ENCODE measurements around the gene DENND6B.

DENND6B gene

GRCh38 chr22:50308986-50309600, 17.7 kb downstream of the DENND6B start:
- TF ChIP-seq EZH2 (IDR thresholded peaks at IDR 0.05; ENCODE audit: borderline replicate concordance, low read length), result no peak
- no peak for TF ChIP-seq CTCF (IDR thresholded peaks at IDR 0.05; ENCODE audit: low read length)
- Histone ChIP-seq H3F3A (ENCODE audit: insufficient read depth, low read length) (no peaks in the 10 kb centered on the region), H3K9ac (ENCODE audit: low read length) (no peak overlapping the region), H3K9me3 (ENCODE audit: low read length) (no peaks in the 10 kb centered on the region), H3K27ac (ENCODE audit: low read depth, low read length, poor library complexity, severe bottlenecking) (no peak overlapping the region), H4K20me1 (ENCODE audit: insufficient read depth, low read length) (no peaks in the 10 kb centered on the region), H3K9me2 (ENCODE audit: low read depth, low read length) (no peaks in the 10 kb centered on the region), H3K4me1 (ENCODE audit: insufficient read depth, low read length, severe bottlenecking) (peaks cover 21% of the 10 kb centered on the region), H3K4me3 (ENCODE audit: low read depth, low read length, poor library complexity, severe bottlenecking) (no peak overlapping the region), H2AFZ (ENCODE audit: low read length) (no peak overlapping the region), H3K36me3 (ENCODE audit: insufficient read depth, low read length) (no peaks in the 10 kb centered on the region), H3K79me2 (ENCODE audit: insufficient read depth, low read length) (no peaks in the 10 kb centered on the region), H3K27me3 (ENCODE audit: insufficient read depth, low read length) (peaks cover 21% of the 10 kb centered on the region; the same call in 1 of the 2 replicates), H3K4me2 (ENCODE audit: low read length) (no peak overlapping the region)

GRCh38 chr22:50308597-50308935, 18.2 kb downstream of the DENND6B start:
- no peak overlapping the region for H3K27ac ChIP-seq (ENCODE audit: low read depth, low read length, poor library complexity, severe bottlenecking)
- no peaks in the 10 kb centered on the region for H3K9me2 ChIP-seq (ENCODE audit: low read depth, low read length)
- H3K9me3 ChIP-seq (ENCODE audit: low read length), result no peaks in the 10 kb centered on the region
- TF ChIP-seq CTCF (IDR thresholded peaks at IDR 0.05; ENCODE audit: low read length) (no peak), EZH2 (IDR thresholded peaks at IDR 0.05; ENCODE audit: borderline replicate concordance, low read length) (no peak)
- no peaks in the 10 kb centered on the region for H3K79me2 ChIP-seq (ENCODE audit: insufficient read depth, low read length)
- H3K27me3 ChIP-seq (ENCODE audit: insufficient read depth, low read length), result peaks cover 21% of the 10 kb centered on the region; the same call in 1 of the 2 replicates
- no peak overlapping the region for H3K4me2 ChIP-seq (ENCODE audit: low read length)
- H3K9ac ChIP-seq (ENCODE audit: low read length), result no peak overlapping the region
- H4K20me1 ChIP-seq (ENCODE audit: insufficient read depth, low read length), result no peaks in the 10 kb centered on the region
- no peak overlapping the region for H3K4me3 ChIP-seq (ENCODE audit: low read depth, low read length, poor library complexity, severe bottlenecking)
- H3K4me1 ChIP-seq (ENCODE audit: insufficient read depth, low read length, severe bottlenecking), result peaks cover 16% of the 10 kb centered on the region
- no peaks in the 10 kb centered on the region for H3F3A ChIP-seq (ENCODE audit: insufficient read depth, low read length)
- H2AFZ ChIP-seq (ENCODE audit: low read length), result no peak overlapping the region
- H3K36me3 ChIP-seq (ENCODE audit: insufficient read depth, low read length), result no peaks in the 10 kb centered on the region

GRCh38 chr22:50307890-50308596, 18.8 kb downstream of the DENND6B start:
- Histone ChIP-seq H4K20me1 (ENCODE audit: insufficient read depth, low read length) (no peaks in the 10 kb centered on the region), H3K9ac (ENCODE audit: low read length) (no peak overlapping the region), H3K4me3 (ENCODE audit: low read depth, low read length, poor library complexity, severe bottlenecking) (no peak overlapping the region), H3K9me3 (ENCODE audit: low read length) (no peaks in the 10 kb centered on the region), H3K27me3 (ENCODE audit: insufficient read depth, low read length) (peaks cover 21% of the 10 kb centered on the region; the same call in 1 of the 2 replicates), H3F3A (ENCODE audit: insufficient read depth, low read length) (no peaks in the 10 kb centered on the region), H3K36me3 (ENCODE audit: insufficient read depth, low read length) (no peaks in the 10 kb centered on the region), H3K4me1 (ENCODE audit: insufficient read depth, low read length, severe bottlenecking) (peaks cover 15% of the 10 kb centered on the region), H3K27ac (ENCODE audit: low read depth, low read length, poor library complexity, severe bottlenecking) (no peak overlapping the region), H3K4me2 (ENCODE audit: low read length) (no peak overlapping the region), H3K79me2 (ENCODE audit: insufficient read depth, low read length) (no peaks in the 10 kb centered on the region), H2AFZ (ENCODE audit: low read length) (no peak overlapping the region), H3K9me2 (ENCODE audit: low read depth, low read length) (no peaks in the 10 kb centered on the region)
- TF ChIP-seq EZH2 (IDR thresholded peaks at IDR 0.05; ENCODE audit: borderline replicate concordance, low read length), result no peak
- no peak for TF ChIP-seq CTCF (IDR thresholded peaks at IDR 0.05; ENCODE audit: low read length)
